Endothelial cell of hepatic sinusoid (primary cell): ENCODE results near the gene CACHD1.

Source experiments
- in situ Hi-C: cut with HindIII; loops from 2 replicates; pipeline ENCODE4 v1.10.0; 2017; ENCODE audit warnings: low sequenced_read_pairs

Gene CACHD1

DNA sequence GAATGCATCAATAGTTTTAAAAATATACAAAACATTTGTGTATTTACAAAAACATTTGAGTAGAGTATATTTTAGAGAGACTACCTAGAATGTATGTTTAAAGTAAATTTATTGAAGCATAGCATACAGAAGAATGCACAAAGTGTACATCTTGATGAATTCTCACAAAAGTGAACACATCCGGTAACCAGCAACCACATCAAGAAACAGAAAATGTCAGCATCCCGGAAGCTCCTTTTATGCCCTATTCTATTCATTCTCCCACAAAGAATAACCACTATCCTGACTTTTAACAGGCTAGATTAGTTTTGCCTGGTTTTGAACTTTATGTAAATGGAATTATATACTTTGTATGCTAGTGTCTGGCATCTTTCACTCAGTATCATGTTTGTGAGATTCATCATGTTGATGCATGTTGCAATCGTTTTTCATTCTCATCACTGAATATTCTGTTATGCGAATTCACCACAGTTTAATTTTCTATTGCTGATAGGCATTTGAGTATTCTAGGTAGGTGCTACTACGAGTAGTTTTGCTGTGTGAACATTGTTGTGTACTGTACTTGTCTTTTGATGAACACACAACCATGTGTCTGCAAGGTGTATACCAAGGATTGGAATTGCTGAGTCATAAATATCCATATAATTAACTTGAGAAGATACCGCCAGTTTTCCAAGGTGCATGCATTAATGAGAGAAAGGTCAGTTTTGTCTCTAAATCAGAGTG, 75.4 kb downstream of the CACHD1 start:
- in situ Hi-C loops: no loop called here

DNA sequence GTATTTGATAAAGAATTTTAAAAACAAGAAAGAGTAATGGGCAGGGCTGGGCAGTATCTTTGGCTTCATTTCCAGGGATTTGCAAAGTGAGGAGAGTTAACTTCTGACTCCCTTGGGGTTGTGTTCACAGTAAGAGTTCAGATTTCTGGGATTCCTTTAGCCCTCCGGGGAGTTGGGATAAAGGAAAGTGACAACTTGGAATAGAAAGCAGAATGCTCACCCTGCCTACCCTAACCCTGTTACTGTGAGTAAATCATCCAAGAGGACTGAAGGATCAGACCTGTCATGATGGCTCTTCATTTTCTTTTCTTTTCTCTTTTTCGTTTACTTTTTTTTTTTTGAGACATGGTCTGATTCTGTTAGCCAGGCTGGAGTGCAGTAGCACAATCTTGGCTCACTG, 76.1 kb downstream of the CACHD1 start:
- in situ Hi-C loops: no loop called here

- in situ Hi-C loops: no loop called here
These were observed 79.7 kb downstream of the CACHD1 start for GRCh38 chr1:64549464-64550239.

DNA sequence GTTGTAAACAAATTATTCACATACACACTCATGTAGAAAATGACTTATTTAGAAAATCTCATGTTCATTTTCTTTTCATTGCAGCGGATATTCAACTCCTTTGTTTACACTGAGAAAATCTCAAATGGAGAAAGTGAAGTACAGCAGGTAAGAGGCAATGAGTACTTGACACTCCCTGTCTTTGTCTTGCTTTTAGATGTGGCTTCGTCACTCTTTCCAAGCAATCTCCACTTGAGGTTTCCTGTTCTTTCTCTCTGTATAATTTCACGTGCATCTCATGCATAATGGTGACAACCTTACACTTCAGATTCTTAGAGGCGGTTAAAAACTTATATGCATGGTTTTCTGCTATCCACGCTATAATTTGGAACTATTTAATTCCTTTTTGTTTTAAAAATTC, 80.6 kb downstream of the CACHD1 start:
- in situ Hi-C loops: no loop called here

GRCh38 chr1:64550946-64551605, 81.1 kb downstream of the CACHD1 start:
- in situ Hi-C loops: no loop called here

GRCh38 chr1:64553285-64553684, 83.4 kb downstream of the CACHD1 start:
- in situ Hi-C loops: no loop called here

DNA sequence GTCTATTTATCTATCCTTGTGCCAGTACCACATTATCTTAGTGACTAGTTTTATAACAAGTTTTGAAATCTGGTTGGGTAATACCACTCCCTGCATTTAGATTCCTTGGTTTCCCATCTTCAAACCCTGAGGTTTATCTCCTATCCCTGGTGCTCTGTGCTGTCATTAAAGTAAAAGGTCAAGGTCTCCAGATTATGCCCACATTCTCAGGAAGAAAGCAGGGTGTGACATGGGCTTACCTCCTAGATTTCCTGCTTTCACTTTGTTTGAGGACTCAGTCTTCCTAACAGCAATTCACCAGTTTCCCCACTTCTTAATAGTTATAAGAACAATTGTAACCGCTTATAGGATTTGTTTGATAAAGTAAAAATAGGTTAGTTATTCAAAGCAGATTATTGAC, 86.0 kb downstream of the CACHD1 start:
- in situ Hi-C loops: no loop called here

DNA sequence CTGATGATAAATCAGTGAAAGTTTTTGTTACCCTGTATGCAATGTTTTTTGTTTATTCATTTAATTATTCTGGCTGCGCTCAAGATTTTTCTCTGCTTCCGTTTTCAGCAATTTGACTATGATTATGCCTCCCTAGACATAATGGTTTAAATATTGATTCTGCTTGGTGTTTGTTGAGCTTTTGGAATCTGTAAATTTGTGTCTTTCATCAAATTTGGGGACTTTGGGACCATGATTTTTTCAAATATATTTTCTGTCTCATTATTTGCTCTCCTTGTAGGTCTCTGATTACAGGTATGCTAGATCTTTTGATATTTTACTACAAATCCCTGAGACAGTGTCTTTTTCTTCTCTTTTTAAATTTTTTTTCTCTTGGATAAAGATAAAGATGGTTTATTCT, 92.1 kb downstream of the CACHD1 start:
- in situ Hi-C loops: no loop called here

- in situ Hi-C loops: no loop called here
These were observed 94.1 kb downstream of the CACHD1 start for GRCh38 chr1:64563958-64564565.

GRCh38 chr1:64564891-64565290, 95.0 kb downstream of the CACHD1 start:
- in situ Hi-C loops: no loop called here

GRCh38 chr1:64567426-64568170, 97.7 kb downstream of the CACHD1 start:
- in situ Hi-C loops: no loop called here

GRCh38 chr1:64568171-64568450, 98.2 kb downstream of the CACHD1 start:
- in situ Hi-C loops: no loop called here

- in situ Hi-C loops: no loop called here
These were observed 99.5 kb downstream of the CACHD1 start for GRCh38 chr1:64569411-64569810.

GRCh38 chr1:64570267-64570855, 100.4 kb downstream of the CACHD1 start:
- in situ Hi-C loops: no loop called here

DNA sequence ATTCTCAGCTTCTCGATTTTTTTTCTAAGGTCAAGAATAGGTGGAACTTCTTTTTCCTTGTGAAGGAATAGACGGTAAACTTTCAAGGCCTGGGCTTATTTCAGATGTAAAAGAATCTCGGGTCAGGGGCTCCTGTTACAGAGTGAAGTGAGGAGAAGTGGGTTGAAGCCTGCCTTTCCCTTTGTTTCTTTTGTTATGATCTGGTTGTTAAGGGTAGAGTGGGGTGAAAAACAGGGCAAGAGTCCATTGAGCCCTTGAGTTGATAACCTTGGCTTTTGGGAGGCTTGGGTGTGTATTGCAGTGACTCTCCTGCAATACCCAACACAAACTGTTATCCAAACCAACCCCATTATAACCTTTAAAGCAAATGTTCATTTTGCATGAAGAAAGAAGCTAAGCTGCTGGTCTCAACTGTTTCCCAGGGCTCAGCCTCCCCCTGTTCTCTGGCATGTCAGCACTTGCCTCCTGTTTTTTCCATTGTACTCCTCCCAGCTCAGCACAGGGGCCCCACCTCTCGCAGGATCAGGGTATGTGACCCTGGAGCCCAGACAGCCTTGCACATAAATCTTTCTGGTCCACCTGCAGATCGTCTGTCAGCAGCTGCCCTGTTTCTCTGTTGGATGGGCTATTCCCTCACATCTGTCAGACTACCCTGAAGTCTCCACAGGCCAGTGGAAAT, 102.4 kb downstream of the CACHD1 start:
- in situ Hi-C loops: no loop called here

GRCh38 chr1:64574301-64574700, 104.4 kb downstream of the CACHD1 start:
- in situ Hi-C loops: no loop called here

- in situ Hi-C loops: no loop called here
These were observed 106.2 kb downstream of the CACHD1 start for GRCh38 chr1:64575881-64576676.

DNA sequence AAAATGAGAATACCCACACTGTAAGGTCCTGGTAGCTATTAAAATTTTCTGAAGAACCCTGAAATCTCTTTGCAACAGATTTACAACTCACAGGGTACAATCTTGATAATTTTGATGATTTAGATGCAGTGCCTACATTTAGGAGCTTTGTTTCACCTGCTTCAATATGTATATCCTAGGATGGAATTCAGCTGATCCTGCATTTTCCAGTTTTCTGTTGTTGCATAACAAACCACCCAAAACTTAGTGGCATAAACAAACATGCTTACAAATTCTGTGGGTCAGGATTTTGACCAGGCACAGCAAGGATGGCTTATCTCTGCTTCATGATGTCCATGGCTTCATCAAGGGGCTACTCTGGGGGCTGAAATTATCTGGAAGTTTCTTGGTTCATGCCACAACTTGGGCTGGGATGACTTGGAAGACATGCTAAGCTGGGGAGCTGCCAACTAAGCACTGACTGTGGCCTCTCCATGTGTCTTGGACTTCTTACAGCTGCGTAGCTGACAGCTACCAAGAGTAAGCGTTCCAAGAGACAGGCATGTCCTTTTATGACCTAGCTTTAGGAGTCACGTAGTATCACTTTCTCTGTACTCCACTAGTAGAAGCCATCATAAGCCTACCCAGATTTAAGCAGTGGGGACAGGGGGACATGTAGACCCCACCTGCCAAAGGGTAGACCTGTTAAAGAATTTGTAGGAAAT, 108.5 kb downstream of the CACHD1 start:
- in situ Hi-C loops: no loop called here

- in situ Hi-C loops: no loop called here
These were observed 109.8 kb downstream of the CACHD1 start for GRCh38 chr1:64579767-64580166.
